ENCODE measurements around the gene FOLR2. TPM values are rescaled to one million over a fixed set of nuclear protein-coding genes. Genes with fewer than 3 reads are reported as not detected.

Gene FOLR2
- total and polyA plus RNA-seq, 4 donors, result 9.4 to 31.5 (median 16.7) TPM

DNA sequence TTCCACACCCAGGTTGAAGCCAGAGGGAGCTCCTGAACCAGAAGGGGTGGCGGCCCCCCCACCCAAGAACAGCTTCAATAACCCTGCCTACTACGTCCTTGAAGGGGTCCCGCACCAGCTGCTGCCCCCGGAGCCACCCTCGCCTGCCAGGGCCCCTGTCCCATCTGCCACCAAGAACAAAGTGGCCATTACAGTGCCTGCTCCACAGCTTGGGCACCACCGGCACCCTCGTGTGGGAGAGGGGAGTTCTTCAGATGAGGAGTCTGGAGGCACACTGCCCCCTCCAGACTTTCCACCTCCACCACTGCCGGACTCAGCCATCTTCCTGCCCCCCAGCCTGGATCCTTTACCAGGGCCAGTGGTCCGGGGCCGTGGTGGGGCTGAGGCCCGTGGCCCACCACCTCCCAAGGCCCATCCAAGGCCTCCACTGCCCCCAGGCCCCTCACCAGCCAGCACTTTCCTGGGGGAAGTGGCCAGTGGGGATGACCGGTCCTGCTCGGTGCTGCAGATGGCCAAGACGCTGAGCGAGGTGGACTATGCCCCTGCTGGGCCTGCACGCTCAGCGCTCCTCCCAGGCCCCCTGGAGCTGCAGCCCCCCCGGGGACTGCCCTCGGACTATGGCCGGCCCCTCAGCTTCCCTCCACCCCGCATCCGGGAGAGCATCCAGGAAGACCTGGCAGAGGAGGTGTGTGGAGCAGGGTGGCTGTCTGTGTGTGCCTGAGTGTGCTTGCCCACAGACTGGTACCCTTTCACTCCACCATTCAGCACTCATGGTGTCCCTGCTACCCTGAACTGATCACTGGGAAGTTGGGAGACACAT is 20.7 kb downstream of the FOLR2 start:
- H3K9ac ChIP-seq (ENCODE audit: low read depth in 1 of 2, low read length in 2 of 2), result no peak overlapping the region
- 83% methylated on average over 22 of the region's 22 CpGs for WGBS
- DNase-seq (ENCODE audit: low spot score), result peak; percentile 32
- H3K4me3 ChIP-seq (ENCODE audit: low read depth in 1 of 3, low read length in 3 of 3), result no peak overlapping the region
- TF ChIP-seq FOXA2 (IDR thresholded peaks at IDR 0.05) (no peak), TAF1 (conservative IDR thresholded peaks at IDR 0.05) (no peak), RAD21 (IDR thresholded peaks at IDR 0.05) (no peak), JUND (IDR thresholded peaks at IDR 0.05) (no peak), SP1 (IDR thresholded peaks at IDR 0.05) (no peak), NR2F2 (IDR thresholded peaks at IDR 0.05) (no peak), RXRA (IDR thresholded peaks at IDR 0.05) (no peak), GABPA (IDR thresholded peaks at IDR 0.05 in 1 of 2, conservative IDR thresholded peaks at IDR 0.05 in 1 of 2) (no peak), HNF4G (IDR thresholded peaks at IDR 0.05) (no peak), YY1 (IDR thresholded peaks at IDR 0.05) (no peak), FOXA1 (IDR thresholded peaks at IDR 0.05) (no peak), HNF4A (conservative IDR thresholded peaks at IDR 0.05) (no peak), EGR1 (IDR thresholded peaks at IDR 0.05; ENCODE audit: low read depth in 2 of 2) (no peak)
- TF ChIP-seq, protein P1, sequence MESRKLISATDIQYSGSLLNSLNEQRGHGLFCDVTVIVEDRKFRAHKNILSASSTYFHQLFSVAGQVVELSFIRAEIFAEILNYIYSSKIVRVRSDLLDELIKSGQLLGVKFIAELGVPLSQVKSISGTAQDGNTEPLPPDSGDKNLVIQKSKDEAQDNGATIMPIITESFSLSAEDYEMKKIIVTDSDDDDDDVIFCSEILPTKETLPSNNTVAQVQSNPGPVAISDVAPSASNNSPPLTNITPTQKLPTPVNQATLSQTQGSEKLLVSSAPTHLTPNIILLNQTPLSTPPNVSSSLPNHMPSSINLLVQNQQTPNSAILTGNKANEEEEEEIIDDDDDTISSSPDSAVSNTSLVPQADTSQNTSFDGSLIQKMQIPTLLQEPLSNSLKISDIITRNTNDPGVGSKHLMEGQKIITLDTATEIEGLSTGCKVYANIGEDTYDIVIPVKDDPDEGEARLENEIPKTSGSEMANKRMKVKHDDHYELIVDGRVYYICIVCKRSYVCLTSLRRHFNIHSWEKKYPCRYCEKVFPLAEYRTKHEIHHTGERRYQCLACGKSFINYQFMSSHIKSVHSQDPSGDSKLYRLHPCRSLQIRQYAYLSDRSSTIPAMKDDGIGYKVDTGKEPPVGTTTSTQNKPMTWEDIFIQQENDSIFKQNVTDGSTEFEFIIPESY (IDR thresholded peaks at IDR 0.05), result no peak
- TF ChIP-seq, protein P2, sequence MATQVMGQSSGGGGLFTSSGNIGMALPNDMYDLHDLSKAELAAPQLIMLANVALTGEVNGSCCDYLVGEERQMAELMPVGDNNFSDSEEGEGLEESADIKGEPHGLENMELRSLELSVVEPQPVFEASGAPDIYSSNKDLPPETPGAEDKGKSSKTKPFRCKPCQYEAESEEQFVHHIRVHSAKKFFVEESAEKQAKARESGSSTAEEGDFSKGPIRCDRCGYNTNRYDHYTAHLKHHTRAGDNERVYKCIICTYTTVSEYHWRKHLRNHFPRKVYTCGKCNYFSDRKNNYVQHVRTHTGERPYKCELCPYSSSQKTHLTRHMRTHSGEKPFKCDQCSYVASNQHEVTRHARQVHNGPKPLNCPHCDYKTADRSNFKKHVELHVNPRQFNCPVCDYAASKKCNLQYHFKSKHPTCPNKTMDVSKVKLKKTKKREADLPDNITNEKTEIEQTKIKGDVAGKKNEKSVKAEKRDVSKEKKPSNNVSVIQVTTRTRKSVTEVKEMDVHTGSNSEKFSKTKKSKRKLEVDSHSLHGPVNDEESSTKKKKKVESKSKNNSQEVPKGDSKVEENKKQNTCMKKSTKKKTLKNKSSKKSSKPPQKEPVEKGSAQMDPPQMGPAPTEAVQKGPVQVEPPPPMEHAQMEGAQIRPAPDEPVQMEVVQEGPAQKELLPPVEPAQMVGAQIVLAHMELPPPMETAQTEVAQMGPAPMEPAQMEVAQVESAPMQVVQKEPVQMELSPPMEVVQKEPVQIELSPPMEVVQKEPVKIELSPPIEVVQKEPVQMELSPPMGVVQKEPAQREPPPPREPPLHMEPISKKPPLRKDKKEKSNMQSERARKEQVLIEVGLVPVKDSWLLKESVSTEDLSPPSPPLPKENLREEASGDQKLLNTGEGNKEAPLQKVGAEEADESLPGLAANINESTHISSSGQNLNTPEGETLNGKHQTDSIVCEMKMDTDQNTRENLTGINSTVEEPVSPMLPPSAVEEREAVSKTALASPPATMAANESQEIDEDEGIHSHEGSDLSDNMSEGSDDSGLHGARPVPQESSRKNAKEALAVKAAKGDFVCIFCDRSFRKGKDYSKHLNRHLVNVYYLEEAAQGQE (IDR thresholded peaks at IDR 0.05), result no peak
- TF ChIP-seq, protein P3, sequence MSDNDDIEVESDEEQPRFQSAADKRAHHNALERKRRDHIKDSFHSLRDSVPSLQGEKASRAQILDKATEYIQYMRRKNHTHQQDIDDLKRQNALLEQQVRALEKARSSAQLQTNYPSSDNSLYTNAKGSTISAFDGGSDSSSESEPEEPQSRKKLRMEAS (IDR thresholded peaks at IDR 0.05), result no peak
- TF ChIP-seq, protein P4, sequence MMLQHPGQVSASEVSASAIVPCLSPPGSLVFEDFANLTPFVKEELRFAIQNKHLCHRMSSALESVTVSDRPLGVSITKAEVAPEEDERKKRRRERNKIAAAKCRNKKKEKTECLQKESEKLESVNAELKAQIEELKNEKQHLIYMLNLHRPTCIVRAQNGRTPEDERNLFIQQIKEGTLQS (IDR thresholded peaks at IDR 0.05), result no peak
- TF ChIP-seq, protein P5, sequence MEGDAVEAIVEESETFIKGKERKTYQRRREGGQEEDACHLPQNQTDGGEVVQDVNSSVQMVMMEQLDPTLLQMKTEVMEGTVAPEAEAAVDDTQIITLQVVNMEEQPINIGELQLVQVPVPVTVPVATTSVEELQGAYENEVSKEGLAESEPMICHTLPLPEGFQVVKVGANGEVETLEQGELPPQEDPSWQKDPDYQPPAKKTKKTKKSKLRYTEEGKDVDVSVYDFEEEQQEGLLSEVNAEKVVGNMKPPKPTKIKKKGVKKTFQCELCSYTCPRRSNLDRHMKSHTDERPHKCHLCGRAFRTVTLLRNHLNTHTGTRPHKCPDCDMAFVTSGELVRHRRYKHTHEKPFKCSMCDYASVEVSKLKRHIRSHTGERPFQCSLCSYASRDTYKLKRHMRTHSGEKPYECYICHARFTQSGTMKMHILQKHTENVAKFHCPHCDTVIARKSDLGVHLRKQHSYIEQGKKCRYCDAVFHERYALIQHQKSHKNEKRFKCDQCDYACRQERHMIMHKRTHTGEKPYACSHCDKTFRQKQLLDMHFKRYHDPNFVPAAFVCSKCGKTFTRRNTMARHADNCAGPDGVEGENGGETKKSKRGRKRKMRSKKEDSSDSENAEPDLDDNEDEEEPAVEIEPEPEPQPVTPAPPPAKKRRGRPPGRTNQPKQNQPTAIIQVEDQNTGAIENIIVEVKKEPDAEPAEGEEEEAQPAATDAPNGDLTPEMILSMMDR (IDR thresholded peaks at IDR 0.05; ENCODE audit: low read depth, low read length, missing input control), result no peak
- peaks cover 5 to 51% (median 22%) of the 10 kb centered on the region in 4 donors for H3K36me3 ChIP-seq (ENCODE audit: control insufficient read depth in 4 of 4, insufficient read depth in 3 of 4, low read depth in 1 of 4, low read length in 3 of 4)
- peaks cover 0 to 5% (median under 1%) of the 10 kb centered on the region in 4 donors for H3K27me3 ChIP-seq (ENCODE audit: control insufficient read depth in 4 of 4, insufficient read depth in 4 of 4, low read length in 3 of 4)
- peaks cover 6 to 22% (median 16%) of the 10 kb centered on the region in 4 donors for H3K4me1 ChIP-seq (ENCODE audit: control insufficient read depth in 4 of 4, insufficient read depth in 4 of 4, low read length in 3 of 4)
- no peaks in the 10 kb centered on the region for H3K9me3 ChIP-seq (ENCODE audit: control insufficient read depth in 4 of 4, low read length in 3 of 4)
- H3K27ac ChIP-seq (ENCODE audit: low read depth in 1 of 2, low read length in 2 of 2), result no peak overlapping the region
